HepG2 (cell line): ENCODE data around the gene KRTAP5-6. TPM values are rescaled to one million over a fixed set of nuclear protein-coding genes. Genes with fewer than 3 reads are reported as not detected.

Source experiments
- ATAD3A ChIP-seq: sonication (generic); formaldehyde crosslinking; IDR thresholded peaks from 2 replicates; pipeline ENCODE4 v1.4.0; 2020; ENCODE audit warnings: missing genetic modification reagents
- KLF16 ChIP-seq, 2 experiments: sonication (generic) in 1 of 2; formaldehyde crosslinking in 1 of 2; IDR thresholded peaks; 2 replicates each; pipeline versions ENCODE4 v1.6.1 to v1.8.0; 2016 to 2023; ENCODE audit warnings: missing genetic modification reagents in 2 of 2, missing compliant biosample characterization in 1 of 2
- NFRKB ChIP-seq: fragments of 450-650 bp; IDR thresholded peaks from 2 replicates; pipeline ENCODE4 v1.6.1; 2017
- NKX3-1 ChIP-seq: sonication (generic); formaldehyde crosslinking; IDR thresholded peaks from 2 replicates; pipeline ENCODE4 v1.5.0; 2020; ENCODE audit warnings: missing genetic modification reagents
- NR3C1 ChIP-seq: sonication (generic); formaldehyde crosslinking; IDR thresholded peaks from 2 replicates; pipeline ENCODE4 v1.4.0; 2020; ENCODE audit warnings: missing genetic modification reagents
- RFXANK ChIP-seq: IDR thresholded peaks from 2 replicates; pipeline ENCODE4 v1.6.1; 2016
- SMAD1 ChIP-seq: sonication (generic); formaldehyde crosslinking; IDR thresholded peaks from 2 replicates; pipeline ENCODE4 v1.4.0; 2020; ENCODE audit warnings: missing genetic modification reagents, low read depth, mild to moderate bottlenecking, borderline replicate concordance
- SMARCE1 ChIP-seq: fragments of 450-650 bp; IDR thresholded peaks from 2 replicates; pipeline ENCODE4 v1.6.1; 2017; ENCODE audit warnings: borderline replicate concordance
- SP5 ChIP-seq: IDR thresholded peaks from 2 replicates; pipeline ENCODE4 v1.6.1; 2016; ENCODE audit warnings: low read depth, borderline replicate concordance
- TEAD2 ChIP-seq: sonication (generic); formaldehyde crosslinking; IDR thresholded peaks from 2 replicates; pipeline ENCODE4 v1.9.0; 2021; ENCODE audit warnings: missing genetic modification reagents
- ZFP36L1 ChIP-seq: sonication (generic); formaldehyde crosslinking; IDR thresholded peaks from 2 replicates; pipeline ENCODE4 v1.8.0; 2022; ENCODE audit warnings: mild to moderate bottlenecking, missing genetic modification reagents, moderate library complexity
- ZNF260 ChIP-seq: sonication (generic); formaldehyde crosslinking; IDR thresholded peaks from 2 replicates; pipeline ENCODE4 v1.4.0; 2020; ENCODE audit warnings: missing genetic modification reagents, low read depth, mild to moderate bottlenecking, borderline replicate concordance
- ZNF274 ChIP-seq: sonication (generic); formaldehyde crosslinking; IDR thresholded peaks from 2 replicates; pipeline ENCODE4 v1.5.1; 2020; ENCODE audit warnings: mild to moderate bottlenecking, missing genetic modification reagents
- ZNF577 ChIP-seq: sonication (generic); formaldehyde crosslinking; IDR thresholded peaks from 2 replicates; pipeline ENCODE4 v1.4.0; 2020; ENCODE audit warnings: mild to moderate bottlenecking, low read depth, missing genetic modification reagents, borderline replicate concordance
- ZNF775 ChIP-seq: sonication (generic); formaldehyde crosslinking; IDR thresholded peaks from 2 replicates; pipeline ENCODE4 v1.4.0; 2020; ENCODE audit warnings: missing genetic modification reagents, mild to moderate bottlenecking, moderate library complexity, borderline replicate concordance
- ZNF781 ChIP-seq: sonication (generic); formaldehyde crosslinking; IDR thresholded peaks from 2 replicates; pipeline ENCODE4 v1.5.1; 2020; ENCODE audit warnings: borderline replicate concordance, mild to moderate bottlenecking, missing genetic modification reagents; ENCODE audit errors: not compliant biosample characterization
- polyA plus RNA-seq, 8 experiments: library from polyadenylated mRNA; depleted of rRNA in 3 of 8; stranded (reverse) in 7 of 8; unstranded in 1 of 8; fragments of >200 nt; fragmentation: Illumina TruSeq in 4 of 8; extraction: Trizol in 4 of 8; gene quantifications; 2 replicates each; pipeline versions ENCODE4 v1.2.1 to v1.2.3, GENCODE V29; 2011 to 2016; ENCODE audit warnings: low read depth in 4 of 8, missing spikeins in 1 of 8, mixed read lengths in 1 of 8; ENCODE audit not compliant: insufficient read depth in 1 of 8
- total RNA-seq, 5 experiments: library from RNA; depleted of rRNA; stranded (reverse); fragments of >200 nt; fragmentation: Illumina TruSeq; extraction: Trizol; gene quantifications; 2 replicates each; pipeline ENCODE4 v1.2.3, GENCODE V29; 2016; ENCODE audit warnings: low read depth in 1 of 5
- TF ChIP-seq, protein P1 (sequence below): sonication (generic); formaldehyde crosslinking; IDR thresholded peaks from 2 replicates; pipeline ENCODE4 v1.9.0; 2021; ENCODE audit warnings: missing genetic modification reagents, borderline replicate concordance
- TF ChIP-seq, protein P2 (sequence below): IDR thresholded peaks from 2 replicates; pipeline ENCODE4 v1.6.1; 2016; ENCODE audit warnings: missing biosample characterization, missing genetic modification reagents, low read depth
- TF ChIP-seq, protein P3 (sequence below): sonication (generic); formaldehyde crosslinking; IDR thresholded peaks from 2 replicates; pipeline ENCODE4 v1.4.0; 2020; ENCODE audit warnings: missing genetic modification reagents, borderline replicate concordance
- TF ChIP-seq, protein P4 (sequence below), 2 experiments: IDR thresholded peaks; 2 replicates each; pipeline ENCODE4 v1.6.1; 2011 to 2012; ENCODE audit warnings: low read length in 2 of 2, borderline replicate concordance in 1 of 2, low read depth in 1 of 2, mild to moderate bottlenecking in 1 of 2, moderate library complexity in 1 of 2

KRTAP5-6 gene
- total and polyA plus RNA-seq, 2 of the 13 experiments (the other 11 are each of a cell fraction or from before 2014, with no cell fraction given), result not detected

GRCh38 chr11:1654388-1655167 is 42.4 kb upstream of the KRTAP5-6 start (continued):
- TF ChIP-seq, protein P1, sequence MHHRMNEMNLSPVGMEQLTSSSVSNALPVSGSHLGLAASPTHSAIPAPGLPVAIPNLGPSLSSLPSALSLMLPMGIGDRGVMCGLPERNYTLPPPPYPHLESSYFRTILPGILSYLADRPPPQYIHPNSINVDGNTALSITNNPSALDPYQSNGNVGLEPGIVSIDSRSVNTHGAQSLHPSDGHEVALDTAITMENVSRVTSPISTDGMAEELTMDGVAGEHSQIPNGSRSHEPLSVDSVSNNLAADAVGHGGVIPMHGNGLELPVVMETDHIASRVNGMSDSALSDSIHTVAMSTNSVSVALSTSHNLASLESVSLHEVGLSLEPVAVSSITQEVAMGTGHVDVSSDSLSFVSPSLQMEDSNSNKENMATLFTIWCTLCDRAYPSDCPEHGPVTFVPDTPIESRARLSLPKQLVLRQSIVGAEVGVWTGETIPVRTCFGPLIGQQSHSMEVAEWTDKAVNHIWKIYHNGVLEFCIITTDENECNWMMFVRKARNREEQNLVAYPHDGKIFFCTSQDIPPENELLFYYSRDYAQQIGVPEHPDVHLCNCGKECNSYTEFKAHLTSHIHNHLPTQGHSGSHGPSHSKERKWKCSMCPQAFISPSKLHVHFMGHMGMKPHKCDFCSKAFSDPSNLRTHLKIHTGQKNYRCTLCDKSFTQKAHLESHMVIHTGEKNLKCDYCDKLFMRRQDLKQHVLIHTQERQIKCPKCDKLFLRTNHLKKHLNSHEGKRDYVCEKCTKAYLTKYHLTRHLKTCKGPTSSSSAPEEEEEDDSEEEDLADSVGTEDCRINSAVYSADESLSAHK, result no peak
- TF ChIP-seq SMAD1 (CRISPR knock-in tag), result peak; percentile 54; the same call in 1 of the 2 replicates
- TF ChIP-seq ATAD3A, result no peak
- TF ChIP-seq NKX3-1 (CRISPR knock-in tag), result no peak
- peak; percentile 47; the same call in 1 of the 2 replicates for TF ChIP-seq ZFP36L1
- TF ChIP-seq TEAD2, result no peak
- no peak for TF ChIP-seq ZNF260
- TF ChIP-seq ZNF577, result no peak
- no peak for TF ChIP-seq ZNF781 (CRISPR knock-in tag)
- no peak for TF ChIP-seq ZNF274 (CRISPR knock-in tag)
- no peak for TF ChIP-seq NR3C1 (CRISPR knock-in tag)
- TF ChIP-seq, protein P2, sequence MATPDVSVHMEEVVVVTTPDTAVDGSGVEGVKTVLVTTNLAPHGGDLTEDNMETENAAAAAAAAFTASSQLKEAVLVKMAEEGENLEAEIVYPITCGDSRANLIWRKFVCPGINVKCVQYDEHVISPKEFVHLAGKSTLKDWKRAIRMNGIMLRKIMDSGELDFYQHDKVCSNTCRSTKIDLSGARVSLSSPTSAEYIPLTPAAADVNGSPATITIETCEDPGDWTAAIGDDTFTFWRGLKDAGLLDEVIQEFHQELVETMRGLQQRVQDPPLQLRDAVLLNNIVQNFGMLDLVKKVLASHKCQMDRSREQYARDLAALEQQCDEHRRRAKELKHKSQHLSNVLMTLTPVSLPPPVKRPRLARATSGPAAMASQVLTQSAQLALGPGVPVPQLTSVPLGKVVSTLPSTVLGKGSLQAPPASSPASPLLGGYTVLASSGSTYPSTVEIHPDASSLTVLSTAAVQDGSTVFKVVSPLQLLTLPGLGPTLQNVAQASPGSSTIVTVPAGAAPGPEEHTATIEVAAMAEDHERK (CRISPR knock-in tag), result no peak
- TF ChIP-seq ZNF775 (CRISPR knock-in tag), result no peak
- TF ChIP-seq, protein P3, sequence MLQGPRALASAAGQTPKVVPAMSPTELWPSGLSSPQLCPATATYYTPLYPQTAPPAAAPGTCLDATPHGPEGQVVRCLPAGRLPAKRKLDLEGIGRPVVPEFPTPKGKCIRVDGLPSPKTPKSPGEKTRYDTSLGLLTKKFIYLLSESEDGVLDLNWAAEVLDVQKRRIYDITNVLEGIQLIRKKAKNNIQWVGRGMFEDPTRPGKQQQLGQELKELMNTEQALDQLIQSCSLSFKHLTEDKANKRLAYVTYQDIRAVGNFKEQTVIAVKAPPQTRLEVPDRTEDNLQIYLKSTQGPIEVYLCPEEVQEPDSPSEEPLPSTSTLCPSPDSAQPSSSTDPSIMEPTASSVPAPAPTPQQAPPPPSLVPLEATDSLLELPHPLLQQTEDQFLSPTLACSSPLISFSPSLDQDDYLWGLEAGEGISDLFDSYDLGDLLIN, result no peak
- TF ChIP-seq, protein P4, sequence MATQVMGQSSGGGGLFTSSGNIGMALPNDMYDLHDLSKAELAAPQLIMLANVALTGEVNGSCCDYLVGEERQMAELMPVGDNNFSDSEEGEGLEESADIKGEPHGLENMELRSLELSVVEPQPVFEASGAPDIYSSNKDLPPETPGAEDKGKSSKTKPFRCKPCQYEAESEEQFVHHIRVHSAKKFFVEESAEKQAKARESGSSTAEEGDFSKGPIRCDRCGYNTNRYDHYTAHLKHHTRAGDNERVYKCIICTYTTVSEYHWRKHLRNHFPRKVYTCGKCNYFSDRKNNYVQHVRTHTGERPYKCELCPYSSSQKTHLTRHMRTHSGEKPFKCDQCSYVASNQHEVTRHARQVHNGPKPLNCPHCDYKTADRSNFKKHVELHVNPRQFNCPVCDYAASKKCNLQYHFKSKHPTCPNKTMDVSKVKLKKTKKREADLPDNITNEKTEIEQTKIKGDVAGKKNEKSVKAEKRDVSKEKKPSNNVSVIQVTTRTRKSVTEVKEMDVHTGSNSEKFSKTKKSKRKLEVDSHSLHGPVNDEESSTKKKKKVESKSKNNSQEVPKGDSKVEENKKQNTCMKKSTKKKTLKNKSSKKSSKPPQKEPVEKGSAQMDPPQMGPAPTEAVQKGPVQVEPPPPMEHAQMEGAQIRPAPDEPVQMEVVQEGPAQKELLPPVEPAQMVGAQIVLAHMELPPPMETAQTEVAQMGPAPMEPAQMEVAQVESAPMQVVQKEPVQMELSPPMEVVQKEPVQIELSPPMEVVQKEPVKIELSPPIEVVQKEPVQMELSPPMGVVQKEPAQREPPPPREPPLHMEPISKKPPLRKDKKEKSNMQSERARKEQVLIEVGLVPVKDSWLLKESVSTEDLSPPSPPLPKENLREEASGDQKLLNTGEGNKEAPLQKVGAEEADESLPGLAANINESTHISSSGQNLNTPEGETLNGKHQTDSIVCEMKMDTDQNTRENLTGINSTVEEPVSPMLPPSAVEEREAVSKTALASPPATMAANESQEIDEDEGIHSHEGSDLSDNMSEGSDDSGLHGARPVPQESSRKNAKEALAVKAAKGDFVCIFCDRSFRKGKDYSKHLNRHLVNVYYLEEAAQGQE (IDR thresholded peaks at IDR 0.05; ENCODE audit: borderline replicate concordance in 1 of 2, low read depth in 1 of 2, low read length in 2 of 2), result no peak
- no peak for TF ChIP-seq NFRKB
- no peak for TF ChIP-seq SMARCE1
- TF ChIP-seq KLF16 (CRISPR knock-in tag; IDR thresholded peaks at IDR 0.05), result peak in 1 of 2 experiments; percentile 47; a peak in 1 of 4 replicates
- no peak for TF ChIP-seq RFXANK (CRISPR knock-in tag)
- TF ChIP-seq SP5 (CRISPR knock-in tag), result 0 out of 2 replicates have a peak, but pooled peaks have one; percentile 34
